Astrocyte (in vitro differentiated cells and primary cell): ENCODE data around the gene ZNF469. TPM values are rescaled to one million over a fixed set of nuclear protein-coding genes. Genes with fewer than 3 reads are reported as not detected.

ENCODE experiments used
- total RNA-seq: library from RNA; stranded (reverse); gene quantifications from 2 replicates; pipeline ENCODE4 v1.2.1, GENCODE V29; 2021

ZNF469 gene
- total RNA-seq, 1 donor from 2014 or later = 17.7 TPM

Other genes with a start within 250 kb of the ZNF469 start
- gene ZFPM1, start 70.3 kb downstream of the ZNF469 start, total RNA-seq = 8.0 and 8.6 TPM in 2 replicates
- gene ZC3H18, start 187.4 kb downstream of the ZNF469 start, total RNA-seq = 31.6 and 32.8 TPM in 2 replicates